Liver (tissue), 3 donors: ENCODE results near the gene LENG1.

Source experiments
- CTCF ChIP-seq: fragments of 150-350 bp; IDR thresholded peaks from 2 replicates; pipeline ENCODE4 v1.5.1; 2017; ENCODE audit warnings: improper control_type of control experiment, low read depth, low read length; ENCODE audit not compliant: missing input control
- EGR1 ChIP-seq, 2 donors: IDR thresholded peaks; 2 replicates each; pipeline ENCODE4 v1.6.1; 2016 to 2018; ENCODE audit warnings: antibody characterized with exemption in 2 of 2, low read depth in 2 of 2
- FOXA2 ChIP-seq: IDR thresholded peaks from 2 replicates; pipeline ENCODE4 v1.6.1; 2016; ENCODE audit warnings: antibody characterized with exemption
- HNF4A ChIP-seq, 2 donors: conservative IDR thresholded peaks; 2 replicates each; pipeline ENCODE4 v1.6.1; 2016; ENCODE audit warnings: antibody characterized with exemption in 2 of 2, mild to moderate bottlenecking in 2 of 2
- JUND ChIP-seq, 2 donors: IDR thresholded peaks; 2 replicates each; pipeline ENCODE4 v1.6.1; 2016; ENCODE audit warnings: antibody characterized with exemption in 2 of 2
- MAX ChIP-seq: IDR thresholded peaks from 2 replicates; pipeline ENCODE4 v1.6.1; 2016; ENCODE audit warnings: antibody characterized with exemption
- RAD21 ChIP-seq, 2 donors: IDR thresholded peaks; 2 replicates each; pipeline ENCODE4 v1.6.1; 2016; ENCODE audit warnings: antibody characterized with exemption in 2 of 2, mild to moderate bottlenecking in 2 of 2
- SP1 ChIP-seq: IDR thresholded peaks from 2 replicates; pipeline ENCODE4 v1.6.1; 2018; ENCODE audit warnings: antibody characterized with exemption, mild to moderate bottlenecking
- TAF1 ChIP-seq: conservative IDR thresholded peaks from 2 replicates; pipeline ENCODE4 v1.6.1; 2016; ENCODE audit warnings: antibody characterized with exemption, mild to moderate bottlenecking
- YY1 ChIP-seq: IDR thresholded peaks from 2 replicates; pipeline ENCODE4 v1.6.1; 2016; ENCODE audit warnings: antibody characterized with exemption, mild to moderate bottlenecking
- ZBTB33 ChIP-seq: IDR thresholded peaks from 2 replicates; pipeline ENCODE4 v1.6.1; 2016; ENCODE audit warnings: antibody characterized with exemption
- TF ChIP-seq, protein P1 (sequence below): IDR thresholded peaks from 2 replicates; pipeline ENCODE4 v1.6.1; 2016; ENCODE audit warnings: antibody characterized with exemption, mild to moderate bottlenecking
- TF ChIP-seq, protein P2 (sequence below): IDR thresholded peaks from 2 replicates; pipeline ENCODE4 v1.6.1; 2016; ENCODE audit warnings: antibody characterized with exemption
- donor health status: healthy.
- donor health status: healthy.

GRCh38 chr19:54133312-54133956 is 26.1 kb downstream of the LENG1 start:
- TF ChIP-seq CTCF (no peak), ZBTB33 (no peak), FOXA2 (no peak), YY1 (no peak), RAD21 (IDR thresholded peaks at IDR 0.05) (no peak), MAX (no peak), TAF1 (no peak), JUND (IDR thresholded peaks at IDR 0.05) (no peak), EGR1 (IDR thresholded peaks at IDR 0.05; ENCODE audit: low read depth in 2 of 2) (no peak), SP1 (no peak), HNF4A (conservative IDR thresholded peaks at IDR 0.05) (no peak)
- TF ChIP-seq, protein P1, sequence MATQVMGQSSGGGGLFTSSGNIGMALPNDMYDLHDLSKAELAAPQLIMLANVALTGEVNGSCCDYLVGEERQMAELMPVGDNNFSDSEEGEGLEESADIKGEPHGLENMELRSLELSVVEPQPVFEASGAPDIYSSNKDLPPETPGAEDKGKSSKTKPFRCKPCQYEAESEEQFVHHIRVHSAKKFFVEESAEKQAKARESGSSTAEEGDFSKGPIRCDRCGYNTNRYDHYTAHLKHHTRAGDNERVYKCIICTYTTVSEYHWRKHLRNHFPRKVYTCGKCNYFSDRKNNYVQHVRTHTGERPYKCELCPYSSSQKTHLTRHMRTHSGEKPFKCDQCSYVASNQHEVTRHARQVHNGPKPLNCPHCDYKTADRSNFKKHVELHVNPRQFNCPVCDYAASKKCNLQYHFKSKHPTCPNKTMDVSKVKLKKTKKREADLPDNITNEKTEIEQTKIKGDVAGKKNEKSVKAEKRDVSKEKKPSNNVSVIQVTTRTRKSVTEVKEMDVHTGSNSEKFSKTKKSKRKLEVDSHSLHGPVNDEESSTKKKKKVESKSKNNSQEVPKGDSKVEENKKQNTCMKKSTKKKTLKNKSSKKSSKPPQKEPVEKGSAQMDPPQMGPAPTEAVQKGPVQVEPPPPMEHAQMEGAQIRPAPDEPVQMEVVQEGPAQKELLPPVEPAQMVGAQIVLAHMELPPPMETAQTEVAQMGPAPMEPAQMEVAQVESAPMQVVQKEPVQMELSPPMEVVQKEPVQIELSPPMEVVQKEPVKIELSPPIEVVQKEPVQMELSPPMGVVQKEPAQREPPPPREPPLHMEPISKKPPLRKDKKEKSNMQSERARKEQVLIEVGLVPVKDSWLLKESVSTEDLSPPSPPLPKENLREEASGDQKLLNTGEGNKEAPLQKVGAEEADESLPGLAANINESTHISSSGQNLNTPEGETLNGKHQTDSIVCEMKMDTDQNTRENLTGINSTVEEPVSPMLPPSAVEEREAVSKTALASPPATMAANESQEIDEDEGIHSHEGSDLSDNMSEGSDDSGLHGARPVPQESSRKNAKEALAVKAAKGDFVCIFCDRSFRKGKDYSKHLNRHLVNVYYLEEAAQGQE, result no peak
- TF ChIP-seq, protein P2, sequence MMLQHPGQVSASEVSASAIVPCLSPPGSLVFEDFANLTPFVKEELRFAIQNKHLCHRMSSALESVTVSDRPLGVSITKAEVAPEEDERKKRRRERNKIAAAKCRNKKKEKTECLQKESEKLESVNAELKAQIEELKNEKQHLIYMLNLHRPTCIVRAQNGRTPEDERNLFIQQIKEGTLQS, result no peak
